GM12892 (cell line): ENCODE results near the gene CLNS1A. TPM values are rescaled to one million over a fixed set of nuclear protein-coding genes. Genes with fewer than 3 reads are reported as not detected.

Experiments used
- DNase-seq: peaks from one replicate; pipeline ENCODE4 v3.0.0; 2011; ENCODE audit not compliant: insufficient read length
- FAIRE-seq: peaks from 2 replicates; lab custom pipeline; 2011; peaks lifted over from hg19 to GRCh38; lab: Jason Lieb, UNC
- POLR2A ChIP-seq: IDR thresholded peaks from 2 replicates; pipeline ENCODE4 v1.6.1; 2011; ENCODE audit warnings: low read depth, low read length, control low read depth
- POLR2AphosphoS5 ChIP-seq: IDR thresholded peaks from 2 replicates; pipeline ENCODE4 v1.6.1; 2011; ENCODE audit warnings: low read depth, low read length, control low read depth
- TAF1 ChIP-seq: IDR thresholded peaks from 2 replicates; pipeline ENCODE4 v1.6.1; 2011; ENCODE audit warnings: low read depth, mild to moderate bottlenecking, control low read depth, low read length, borderline replicate concordance
- polyA plus RNA-seq: library from polyadenylated mRNA; unstranded; fragments of >200 nt; gene quantifications from one replicate; pipeline ENCODE4 v1.2.1, GENCODE V29; 2012; ENCODE audit warnings: missing spikeins, inconsistent platforms; ENCODE audit not compliant: missing spikeins

Gene CLNS1A
- 183 TPM for polyA plus RNA-seq

GRCh38 chr11:77637345-77638165, at the start of gene CLNS1A:
Gene CLNS1A, minus strand, starts transcription at chr11:77637794. Its CDS starts 80 bp downstream, at chr11:77637714.
- DNase-seq (peak; percentile 59), FAIRE-seq (peak; percentile 92)
- TF ChIP-seq TAF1 (peak; percentile 97), POLR2AphosphoS5 (peak; percentile 91), POLR2A (peak; percentile 91)

- FAIRE-seq = no peak
- DNase-seq = no peak
- no peak for TF ChIP-seq POLR2A
- TF ChIP-seq POLR2AphosphoS5 = no peak
- no peak for TF ChIP-seq TAF1
Measured at GRCh38 chr11:77687088-77687487, 49.5 kb upstream of the CLNS1A start.

GRCh38 chr11:77677138-77677537, 39.5 kb upstream of the CLNS1A start:
- DNase-seq (no peak), FAIRE-seq (no peak)
- TF ChIP-seq POLR2A (no peak), POLR2AphosphoS5 (no peak), TAF1 (no peak)

- DNase-seq = no peak
- no peak for FAIRE-seq
- TF ChIP-seq POLR2AphosphoS5 = no peak
- TF ChIP-seq TAF1 = no peak
- no peak for TF ChIP-seq POLR2A
Measured at GRCh38 chr11:77672264-77672663, 34.7 kb upstream of the CLNS1A start.

- TF ChIP-seq TAF1 (no peak), POLR2AphosphoS5 (no peak), POLR2A (no peak)
- no peak for DNase-seq
- FAIRE-seq = no peak
Measured at GRCh38 chr11:77669848-77670511, 32.4 kb upstream of the CLNS1A start.

GRCh38 chr11:77668760-77669159, 31.2 kb upstream of the CLNS1A start:
- FAIRE-seq (no peak), DNase-seq (no peak)
- no peak for TF ChIP-seq POLR2AphosphoS5
- TF ChIP-seq POLR2A = no peak
- no peak for TF ChIP-seq TAF1

- DNase-seq (no peak), FAIRE-seq (peak; percentile 65)
- TF ChIP-seq POLR2A (no peak), TAF1 (no peak)
Measured at GRCh38 chr11:77665240-77665965, 27.8 kb upstream of the CLNS1A start.

- FAIRE-seq = no peak
- no peak for DNase-seq
- no peak for TF ChIP-seq TAF1
- no peak for TF ChIP-seq POLR2A
- no peak for TF ChIP-seq POLR2AphosphoS5
Measured at GRCh38 chr11:77661670-77662069, 24.1 kb upstream of the CLNS1A start.

- no peak for DNase-seq
- TF ChIP-seq POLR2A (no peak), POLR2AphosphoS5 (no peak), TAF1 (no peak)
- FAIRE-seq = peak; percentile 83
Measured at GRCh38 chr11:77660947-77661346, 23.4 kb upstream of the CLNS1A start.

GRCh38 chr11:77658213-77659013, 20.8 kb upstream of the CLNS1A start:
- FAIRE-seq = no peak
- no peak for DNase-seq
- TF ChIP-seq POLR2A = no peak
- TF ChIP-seq TAF1 = no peak
- TF ChIP-seq POLR2AphosphoS5 = no peak
